Activated B cell treated with CpG ODN at 0.5 μM for 24 hours (primary cell): Measurements from ENCODE around the gene MALRD1. TPM values are rescaled to one million over a fixed set of nuclear protein-coding genes. Genes with fewer than 3 reads are reported as not detected.
"Not testable (repeated sequence)": the region's sequence is repeated elsewhere in the genome, so short reads cannot be mapped to it uniquely, and the experiment has no call there.

Source experiments
- ATAC-seq: fragments of 200-7000 bp; cut with Tn5 transposase; one replicate; pipeline ENCODE4 v1.10.0; 2021; ENCODE audit warnings: low read depth, mild to moderate bottlenecking, moderate library complexity
- CTCF ChIA-PET: fragments of 350-600 bp; sonication (Branson Sonifier 250); formaldehyde crosslinking; loops from one replicate; lab custom pipeline; 2021; ENCODE audit warnings: antibody characterized with exemption; lab: Charles Lee
- POLR2A ChIA-PET: fragments of 350-600 bp; sonication (Branson Sonifier 250); formaldehyde crosslinking; loops from one replicate; lab custom pipeline; 2021; ENCODE audit warnings: antibody characterized with exemption; lab: Charles Lee
- DNase-seq: peaks from one replicate; pipeline ENCODE4 v3.0.0; 2022
- H3K27ac Mint-ChIP-seq: one replicate; pipeline ENCODE4 v1.8.0; 2020; ENCODE audit warnings: mixed read lengths
- H3K27me3 Mint-ChIP-seq: one replicate; pipeline ENCODE4 v1.8.0; 2021; ENCODE audit warnings: mixed read lengths
- H3K36me3 Mint-ChIP-seq: one replicate; pipeline ENCODE4 v1.8.0; 2021; ENCODE audit warnings: low read depth, mixed read lengths
- H3K4me1 Mint-ChIP-seq: one replicate; pipeline ENCODE4 v1.8.0; 2021; ENCODE audit warnings: mixed read lengths
- H3K4me3 Mint-ChIP-seq: one replicate; pipeline ENCODE4 v1.8.0; 2020; ENCODE audit warnings: mild to moderate bottlenecking, mixed read lengths
- H3K9me3 Mint-ChIP-seq: one replicate; pipeline ENCODE4 v1.8.0; 2020; ENCODE audit warnings: mixed read lengths
- CTCF ChIP-seq: fragments of 200-600 bp; IDR thresholded peaks from one replicate; pipeline ENCODE4 v1.8.0; 2022; ENCODE audit warnings: antibody characterized with exemption, mild to moderate bottlenecking
- intact Hi-C: fragments of 100-400 bp; cut with micrococcal nuclease; formaldehyde crosslinking; loops from one replicate; pipeline ENCODE4 v1.15.1; 2024
- total RNA-seq: library from RNA; stranded (reverse); gene quantifications from 2 replicates; pipeline ENCODE4 v1.2.3, GENCODE V29; 2022

MALRD1 gene
- total RNA-seq, 1 donor from 2014 or later = not detected

GRCh38 chr10:19756919-19757318 is 708.3 kb downstream of the MALRD1 start:
- CTCF ChIA-PET = no interaction called here
- no peak for ATAC-seq
- POLR2A ChIA-PET = no interaction called here

GRCh38 chr10:19762026-19762425 is 713.4 kb downstream of the MALRD1 start:
- Mint-ChIP-seq H3K9me3 (peaks cover under 1% of the 10 kb centered on the region), H3K36me3 (no peaks in the 10 kb centered on the region), H3K4me3 (no peak overlapping the region), H3K4me1 (no peaks in the 10 kb centered on the region), H3K27ac (no peak overlapping the region), H3K27me3 (no peaks in the 10 kb centered on the region)
- POLR2A ChIA-PET = no interaction called here
- intact Hi-C loops = no loop called here
- DNase-seq (no peak), ATAC-seq (no peak)
- TF ChIP-seq CTCF = no peak
- CTCF ChIA-PET = no interaction called here

More at GRCh38 chr10:19756919-19757318, 708.3 kb downstream of the MALRD1 start:
- H3K9me3 Mint-ChIP-seq = peaks cover 3% of the 10 kb centered on the region
- no peak overlapping the region for H3K27ac Mint-ChIP-seq
- H3K27me3 Mint-ChIP-seq = no peaks in the 10 kb centered on the region
- no peak for DNase-seq
- intact Hi-C loops = no loop called here
- H3K4me3 Mint-ChIP-seq = no peak overlapping the region
- TF ChIP-seq CTCF = no peak
- H3K36me3 Mint-ChIP-seq = no peaks in the 10 kb centered on the region
- H3K4me1 Mint-ChIP-seq = no peaks in the 10 kb centered on the region

GRCh38 chr10:19764111-19764510 is 715.5 kb downstream of the MALRD1 start:
- CTCF ChIA-PET = no interaction called here
- TF ChIP-seq CTCF = no peak
- Mint-ChIP-seq H3K4me3 (no peak overlapping the region), H3K27me3 (no peaks in the 10 kb centered on the region), H3K27ac (no peak overlapping the region), H3K9me3 (no peaks in the 10 kb centered on the region), H3K4me1 (no peaks in the 10 kb centered on the region), H3K36me3 (no peaks in the 10 kb centered on the region)
- ATAC-seq (no peak), DNase-seq (no peak)
- POLR2A ChIA-PET = no interaction called here
- intact Hi-C loops = no loop called here

GRCh38 chr10:19767876-19768275 is 719.3 kb downstream of the MALRD1 start:
- TF ChIP-seq CTCF = no peak
- H3K4me3 Mint-ChIP-seq = no peak overlapping the region
- DNase-seq (no peak), ATAC-seq (no peak)
- H3K36me3 Mint-ChIP-seq = no peaks in the 10 kb centered on the region
- CTCF ChIA-PET = no interaction called here
- intact Hi-C loops = no loop called here
- POLR2A ChIA-PET = no interaction called here
- H3K27ac Mint-ChIP-seq = no peak overlapping the region
- no peaks in the 10 kb centered on the region for H3K9me3 Mint-ChIP-seq
- no peaks in the 10 kb centered on the region for H3K4me1 Mint-ChIP-seq
- no peaks in the 10 kb centered on the region for H3K27me3 Mint-ChIP-seq

GRCh38 chr10:19769826-19770225 is 721.2 kb downstream of the MALRD1 start:
- H3K27me3 Mint-ChIP-seq, H3K36me3 Mint-ChIP-seq, H3K4me1 Mint-ChIP-seq, H3K4me3 Mint-ChIP-seq, DNase-seq, H3K9me3 Mint-ChIP-seq, ATAC-seq, CTCF ChIA-PET, H3K27ac Mint-ChIP-seq, intact Hi-C loops, POLR2A ChIA-PET: not testable (repeated sequence)

- ChIA-PET POLR2A (no interaction called here), CTCF (no interaction called here)
- no peaks in the 10 kb centered on the region for H3K4me1 Mint-ChIP-seq
- H3K36me3 Mint-ChIP-seq = no peaks in the 10 kb centered on the region
- ATAC-seq (no peak), DNase-seq (no peak)
- H3K9me3 Mint-ChIP-seq = no peaks in the 10 kb centered on the region
- H3K27me3 Mint-ChIP-seq = no peaks in the 10 kb centered on the region
- TF ChIP-seq CTCF = no peak
- no peak overlapping the region for H3K27ac Mint-ChIP-seq
- intact Hi-C loops = no loop called here
- H3K4me3 Mint-ChIP-seq = no peak overlapping the region
These were observed 724.4 kb downstream of the MALRD1 start for GRCh38 chr10:19772972-19773371.
